IPS-18a (cell line): ENCODE measurements around the gene CRLF3.
"Not testable (repeated sequence)": the region's sequence is repeated elsewhere in the genome, so short reads cannot be mapped to it uniquely, and the experiment has no call there.

ENCODE experiments used
- H3K27ac ChIP-seq: one replicate; pipeline ENCODE4 v1.5.1; 2013; ENCODE audit warnings: low read length
- H3K27me3 ChIP-seq: one replicate; pipeline ENCODE4 v1.6.1; 2013; ENCODE audit warnings: mild to moderate bottlenecking, low read length; ENCODE audit not compliant: control insufficient read depth, insufficient read depth
- H3K36me3 ChIP-seq: one replicate; pipeline ENCODE4 v1.6.1; 2013; ENCODE audit warnings: low read depth, low read length; ENCODE audit not compliant: control insufficient read depth
- H3K4me1 ChIP-seq: one replicate; pipeline ENCODE4 v1.6.1; 2013; ENCODE audit warnings: low read depth, low read length; ENCODE audit not compliant: control insufficient read depth
- H3K4me3 ChIP-seq: one replicate; pipeline ENCODE4 v1.5.1; 2013; ENCODE audit warnings: low read length
- H3K9ac ChIP-seq: one replicate; pipeline ENCODE4 v1.6.1; 2013; ENCODE audit warnings: mild to moderate bottlenecking, low read length, moderate library complexity
- H3K9me3 ChIP-seq: one replicate; pipeline ENCODE4 v1.6.1; 2013; ENCODE audit warnings: low read depth, low read length; ENCODE audit not compliant: control insufficient read depth

The CRLF3 gene

GRCh38 chr17:30734153-30734552, 90.3 kb downstream of the CRLF3 start:
- not testable (repeated sequence) for H3K9me3 ChIP-seq, H3K4me1 ChIP-seq, H3K27me3 ChIP-seq, H3K27ac ChIP-seq, H3K9ac ChIP-seq, H3K36me3 ChIP-seq
- peak overlapping the region; percentile 17 for H3K4me3 ChIP-seq
